Hepatic stellate cell (primary cell): ENCODE measurements around the gene GRIK2.

ENCODE experiments used
- DNase-seq: peaks from one replicate; pipeline ENCODE4 v3.0.0; 2011; ENCODE audit warnings: low spot score

The GRIK2 gene

GRCh38 chr6:101887532-101887931 lies 494.0 kb downstream of the GRIK2 start:
- no peak for DNase-seq

DNA sequence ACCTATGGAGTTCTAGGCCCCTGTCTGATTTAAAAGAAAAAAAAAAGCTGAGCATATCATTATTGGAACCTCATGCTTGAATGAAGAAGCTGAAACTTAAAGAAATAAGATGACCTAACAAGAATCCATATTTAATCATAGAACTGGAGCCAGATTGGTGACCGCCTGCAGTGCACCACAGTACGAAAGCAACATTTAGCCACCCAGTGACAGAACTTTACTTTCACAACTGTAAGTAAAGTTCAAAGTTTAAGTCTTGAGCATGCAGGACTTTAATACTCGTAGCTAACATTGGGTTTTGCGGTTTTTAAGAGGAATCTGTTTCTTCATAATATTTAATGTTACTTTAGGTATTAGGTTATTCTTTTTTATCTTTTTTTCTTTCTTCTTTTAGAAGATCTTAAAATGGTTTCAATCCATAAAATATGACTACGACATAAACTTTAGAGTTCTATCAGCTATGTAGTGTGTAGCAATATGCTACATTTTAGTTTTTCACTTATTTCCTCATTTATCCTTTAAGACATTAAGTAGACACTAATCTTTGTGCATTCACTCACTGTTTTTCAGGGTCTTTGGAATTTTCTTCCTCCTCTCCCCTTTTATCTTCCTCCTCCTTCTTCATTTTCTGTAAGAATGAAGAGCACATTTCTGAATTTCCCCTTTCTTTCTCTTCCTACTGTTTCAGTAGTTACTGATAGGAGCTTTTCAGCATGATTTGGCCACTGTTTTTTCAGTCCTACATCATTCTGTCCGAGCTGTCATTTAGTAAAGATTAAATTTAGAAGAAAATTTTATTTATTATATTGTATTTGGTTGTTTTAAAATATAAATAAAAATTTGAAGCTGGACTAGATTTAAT lies 514.1 kb downstream of the GRIK2 start:
- DNase-seq, result no peak

- DNase-seq, result no peak
Measured at GRCh38 chr6:101909366-101909765, 515.9 kb downstream of the GRIK2 start.

- DNase-seq, result no peak
Measured at GRCh38 chr6:101912311-101912710, 518.8 kb downstream of the GRIK2 start.

- DNase-seq, result no peak
Measured at GRCh38 chr6:101918471-101918870, 525.0 kb downstream of the GRIK2 start.

GRCh38 chr6:101921829-101922450 lies 528.4 kb downstream of the GRIK2 start:
- DNase-seq, result no peak

DNA sequence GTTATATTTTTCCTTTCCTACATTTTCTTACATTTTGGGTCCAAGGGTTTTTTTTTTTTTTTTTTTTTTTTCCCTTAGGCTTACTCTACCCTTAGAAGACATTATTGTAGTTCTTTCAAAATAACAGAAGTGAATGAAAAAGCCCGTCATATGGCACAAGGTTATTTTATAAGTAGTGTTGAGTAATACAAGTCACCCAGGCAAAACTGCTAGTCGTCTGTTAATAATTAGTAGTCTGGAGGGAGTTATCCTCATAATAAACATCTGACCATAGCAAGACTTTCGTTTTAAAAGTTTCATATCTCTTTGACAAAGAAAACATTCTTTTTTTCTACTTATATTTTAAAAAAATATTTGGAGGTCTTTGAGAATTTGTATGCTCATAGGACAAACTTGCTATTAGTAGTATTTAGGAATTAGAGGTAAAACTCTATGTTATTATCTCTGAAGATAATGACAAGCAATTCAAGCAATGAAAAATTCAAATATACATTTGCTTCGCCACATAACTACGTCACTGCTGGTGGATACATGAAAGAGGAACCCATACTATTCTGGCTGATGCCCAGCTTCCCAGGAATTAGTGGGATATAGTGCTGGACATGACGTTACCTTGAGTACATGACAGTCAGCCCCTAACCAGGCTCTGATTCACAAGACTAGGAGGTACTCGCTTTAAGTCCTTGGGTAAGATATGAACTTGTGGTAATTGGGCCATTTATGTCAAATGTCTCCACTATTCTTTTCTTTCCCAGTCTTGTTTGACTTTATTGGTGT lies 532.8 kb downstream of the GRIK2 start:
- no peak for DNase-seq

GRCh38 chr6:101931766-101932165 lies 538.3 kb downstream of the GRIK2 start:
- no peak for DNase-seq

DNA sequence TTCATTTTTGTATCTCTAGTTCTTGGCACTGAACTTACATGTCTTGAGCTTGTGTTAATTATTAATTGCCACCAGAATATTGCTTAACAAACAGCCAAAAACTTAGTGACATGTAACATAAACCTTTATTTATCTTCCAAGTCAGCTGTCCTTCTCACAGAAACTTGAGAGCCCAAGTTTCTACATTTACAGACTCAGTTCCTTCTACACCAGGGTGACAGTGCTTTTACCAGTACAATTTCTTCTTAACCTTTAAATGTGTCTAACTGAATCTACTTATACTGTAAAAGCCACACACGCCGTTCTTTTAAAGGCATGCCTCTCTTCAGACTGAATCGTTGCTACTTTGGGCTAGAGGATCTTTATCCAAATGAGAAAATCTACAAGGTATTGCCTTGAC lies 539.2 kb downstream of the GRIK2 start:
- DNase-seq, result no peak

- no peak for DNase-seq
Measured at GRCh38 chr6:101935732-101936131, 542.2 kb downstream of the GRIK2 start.

- DNase-seq, result no peak
Measured at GRCh38 chr6:101936516-101936915, 543.0 kb downstream of the GRIK2 start.

- no peak for DNase-seq
Measured at GRCh38 chr6:101937108-101937507, 543.6 kb downstream of the GRIK2 start.

GRCh38 chr6:101940391-101940790 lies 546.9 kb downstream of the GRIK2 start:
- DNase-seq, result no peak

DNA sequence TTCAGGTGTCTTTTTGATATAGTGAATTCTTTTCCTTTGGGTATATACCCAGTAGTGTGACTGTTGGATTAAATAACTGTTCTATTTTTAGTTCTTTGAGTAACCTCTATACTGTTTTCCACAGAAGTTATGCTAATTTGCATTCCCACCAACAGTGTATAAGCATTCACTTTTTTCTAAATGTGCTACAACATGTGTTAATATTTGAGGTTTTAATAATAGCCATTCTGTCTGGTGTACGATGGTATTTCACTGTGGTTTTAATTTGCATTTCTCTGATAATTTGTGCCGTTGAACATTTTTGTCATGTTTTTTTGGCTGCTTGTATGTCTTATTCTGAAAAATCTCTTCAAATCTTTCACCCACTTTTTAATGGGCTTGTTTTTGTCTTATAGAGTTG lies 563.5 kb downstream of the GRIK2 start:
- DNase-seq, result no peak

- no peak for DNase-seq
Measured at GRCh38 chr6:101961357-101961756, 567.8 kb downstream of the GRIK2 start.

DNA sequence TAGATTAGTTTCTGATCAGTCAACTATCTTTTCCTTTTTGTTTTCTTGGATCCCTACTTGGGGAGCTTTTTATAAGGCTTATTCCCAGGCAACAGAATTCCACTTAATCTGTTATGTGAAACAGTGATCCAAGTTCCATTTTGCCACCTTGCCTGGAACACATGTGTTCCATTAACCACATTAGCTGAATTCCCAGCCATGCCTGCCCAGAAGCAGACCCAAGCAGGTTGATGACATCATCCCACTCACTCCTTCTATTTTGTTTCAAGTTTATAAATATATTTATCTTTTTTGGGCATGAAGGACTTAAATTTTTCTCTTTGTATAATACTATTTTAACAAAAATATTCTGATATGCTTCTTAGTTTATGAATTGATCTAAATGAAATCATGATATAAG lies 587.4 kb downstream of the GRIK2 start:
- DNase-seq, result no peak

DNA sequence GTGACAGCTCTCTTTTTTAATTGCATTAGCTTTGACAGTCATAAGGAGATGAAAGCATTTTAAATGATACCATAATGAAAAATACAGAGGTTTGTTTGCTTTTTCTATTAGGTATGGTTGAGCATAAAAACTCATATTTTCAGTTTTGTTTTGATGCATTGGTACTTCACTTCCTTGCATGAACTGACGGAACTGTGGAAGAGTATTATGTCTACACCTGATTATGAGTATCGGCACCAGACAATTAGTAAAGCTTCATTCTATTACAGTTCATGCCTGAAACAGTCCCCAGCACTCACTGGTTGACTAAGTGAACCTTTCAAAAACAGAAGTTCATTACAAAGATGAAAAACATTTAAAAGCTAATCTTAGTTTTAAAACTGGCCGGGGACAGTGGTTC lies 593.0 kb downstream of the GRIK2 start:
- no peak for DNase-seq

GRCh38 chr6:101992286-101992685 lies 598.8 kb downstream of the GRIK2 start:
- DNase-seq, result no peak

DNA sequence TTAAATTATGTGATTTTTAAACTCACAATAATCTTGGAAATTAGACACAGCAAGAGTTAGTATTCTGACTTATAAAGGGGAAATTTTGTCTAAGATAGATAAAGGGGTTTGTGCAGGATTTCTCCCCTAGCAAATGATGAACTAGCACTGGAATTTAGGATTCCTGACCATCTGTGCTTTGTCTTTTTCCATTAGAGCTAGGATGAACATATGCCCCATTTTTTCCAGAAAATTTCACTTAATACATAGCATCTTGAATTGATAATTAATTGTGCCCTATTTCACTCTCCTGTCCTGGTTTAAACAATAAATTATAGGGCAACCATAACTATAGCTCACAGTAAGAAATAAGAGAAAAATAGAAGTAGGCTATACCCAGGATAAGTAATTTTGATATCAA lies 601.0 kb downstream of the GRIK2 start:
- DNase-seq, result no peak

DNA sequence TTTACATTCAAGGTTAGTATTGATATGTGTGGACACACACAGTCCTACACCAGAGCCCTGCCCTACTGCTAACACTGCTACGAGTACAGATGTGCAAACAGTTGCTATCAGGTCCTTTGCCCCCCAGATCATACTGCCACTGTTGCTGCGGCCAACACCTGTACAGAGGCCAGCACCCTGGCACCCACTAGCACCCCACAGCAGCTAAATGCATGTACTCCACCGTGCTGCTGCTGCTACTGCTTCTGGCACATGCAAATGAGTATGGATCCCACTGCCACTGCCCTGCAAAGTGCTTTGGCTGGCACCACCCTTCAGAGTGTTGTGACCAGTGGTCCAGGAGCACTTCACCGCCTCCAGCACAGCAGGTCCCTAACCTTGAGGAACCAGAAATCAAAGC lies 621.9 kb downstream of the GRIK2 start:
- DNase-seq, result no peak

- DNase-seq, result no peak
Measured at GRCh38 chr6:102022281-102022680, 628.8 kb downstream of the GRIK2 start.

DNA sequence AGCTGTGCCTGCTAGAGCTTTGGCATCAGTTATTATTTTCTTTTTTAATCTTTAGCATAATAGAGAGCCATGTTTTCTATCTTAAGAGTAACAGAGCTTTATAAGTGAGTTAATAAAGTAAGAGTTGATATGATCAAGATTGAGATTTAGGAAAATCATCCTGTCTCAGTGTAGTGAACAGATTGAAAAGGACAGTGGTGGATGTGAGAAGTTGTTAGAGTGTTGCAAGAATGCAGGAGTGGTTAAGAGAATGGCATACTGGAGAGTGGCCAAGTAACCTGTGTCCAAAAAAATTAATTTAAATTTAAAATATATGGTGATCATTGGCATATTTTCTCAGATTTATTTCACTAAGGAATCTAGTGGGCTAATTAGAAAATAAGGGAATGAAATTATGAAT lies 629.3 kb downstream of the GRIK2 start:
- DNase-seq, result no peak
